Liver (tissue), 9 donors: ENCODE results near the gene IFRD2. TPM values are rescaled to one million over a fixed set of nuclear protein-coding genes. Genes with fewer than 3 reads are reported as not detected.

Source experiments
- DNase-seq: peaks from one replicate; pipeline ENCODE4 v3.0.0-alpha.2; 2017; ENCODE audit warnings: low spot score
- H3K27ac ChIP-seq, 2 donors: one replicate each; pipeline ENCODE4 v1.7.0; 2013; ENCODE audit warnings: inconsistent platforms in 2 of 2, low read length in 2 of 2, control low read depth in 1 of 2, low read depth in 1 of 2, mild to moderate bottlenecking in 1 of 2
- H3K27me3 ChIP-seq, 4 donors: one replicate each; pipeline versions ENCODE4 v1.6.1 to v1.7.0; 2013; ENCODE audit warnings: low read length in 3 of 4, inconsistent platforms in 1 of 4, mild to moderate bottlenecking in 1 of 4, moderate library complexity in 1 of 4; ENCODE audit not compliant: control insufficient read depth in 4 of 4, insufficient read depth in 4 of 4
- H3K36me3 ChIP-seq, 4 donors: one replicate each; pipeline versions ENCODE4 v1.6.1 to v1.7.0; 2013; ENCODE audit warnings: low read length in 3 of 4, mild to moderate bottlenecking in 3 of 4, low read depth in 1 of 4, moderate library complexity in 1 of 4; ENCODE audit not compliant: control insufficient read depth in 4 of 4, insufficient read depth in 3 of 4
- H3K4me1 ChIP-seq, 4 donors: one replicate each; pipeline versions ENCODE4 v1.6.1 to v1.7.0; 2013; ENCODE audit warnings: low read length in 3 of 4, mild to moderate bottlenecking in 3 of 4, moderate library complexity in 1 of 4; ENCODE audit not compliant: control insufficient read depth in 4 of 4, insufficient read depth in 4 of 4
- H3K4me3 ChIP-seq, 3 donors: one replicate each; pipeline versions ENCODE4 v1.6.1 to v1.7.0; 2013; ENCODE audit warnings: low read length in 3 of 3, control low read depth in 1 of 3, low read depth in 1 of 3, mild to moderate bottlenecking in 1 of 3
- H3K9ac ChIP-seq, 2 donors: one replicate each; pipeline ENCODE4 v1.7.0; 2013; ENCODE audit warnings: low read length in 2 of 2, mild to moderate bottlenecking in 2 of 2, moderate library complexity in 2 of 2, control low read depth in 1 of 2, low read depth in 1 of 2
- H3K9me3 ChIP-seq, 4 donors: one replicate each; pipeline versions ENCODE4 v1.6.1 to v1.7.0; 2013; ENCODE audit warnings: low read length in 3 of 4; ENCODE audit not compliant: control insufficient read depth in 4 of 4
- ATF3 ChIP-seq: IDR thresholded peaks from 2 replicates; pipeline ENCODE4 v1.6.1; 2016; ENCODE audit warnings: antibody characterized with exemption
- CTCF ChIP-seq: fragments of 150-350 bp; IDR thresholded peaks from 2 replicates; pipeline ENCODE4 v1.5.1; 2017; ENCODE audit warnings: improper control_type of control experiment, low read depth, low read length; ENCODE audit not compliant: missing input control
- EGR1 ChIP-seq, 2 donors: IDR thresholded peaks; 2 replicates each; pipeline ENCODE4 v1.6.1; 2016 to 2018; ENCODE audit warnings: antibody characterized with exemption in 2 of 2, low read depth in 2 of 2
- FOXA1 ChIP-seq: IDR thresholded peaks from 2 replicates; pipeline ENCODE4 v1.6.1; 2016; ENCODE audit warnings: antibody characterized with exemption
- FOXA2 ChIP-seq: IDR thresholded peaks from 2 replicates; pipeline ENCODE4 v1.6.1; 2016; ENCODE audit warnings: antibody characterized with exemption
- GABPA ChIP-seq, 2 donors: IDR thresholded peaks in 1 of 2; conservative IDR thresholded peaks in 1 of 2; 2 replicates each; pipeline ENCODE4 v1.6.1; 2016; ENCODE audit warnings: antibody characterized with exemption in 2 of 2, mild to moderate bottlenecking in 1 of 2, moderate library complexity in 1 of 2
- HNF4A ChIP-seq, 2 donors: conservative IDR thresholded peaks; 2 replicates each; pipeline ENCODE4 v1.6.1; 2016; ENCODE audit warnings: antibody characterized with exemption in 2 of 2, mild to moderate bottlenecking in 2 of 2
- HNF4G ChIP-seq: IDR thresholded peaks from 2 replicates; pipeline ENCODE4 v1.6.1; 2016; ENCODE audit warnings: antibody characterized with exemption
- JUND ChIP-seq, 2 donors: IDR thresholded peaks; 2 replicates each; pipeline ENCODE4 v1.6.1; 2016; ENCODE audit warnings: antibody characterized with exemption in 2 of 2
- MAX ChIP-seq: IDR thresholded peaks from 2 replicates; pipeline ENCODE4 v1.6.1; 2016; ENCODE audit warnings: antibody characterized with exemption
- NR2F2 ChIP-seq: IDR thresholded peaks from 2 replicates; pipeline ENCODE4 v1.6.1; 2016; ENCODE audit warnings: antibody characterized with exemption
- RAD21 ChIP-seq, 2 donors: IDR thresholded peaks; 2 replicates each; pipeline ENCODE4 v1.6.1; 2016; ENCODE audit warnings: antibody characterized with exemption in 2 of 2, mild to moderate bottlenecking in 2 of 2
- REST ChIP-seq: IDR thresholded peaks from 2 replicates; pipeline ENCODE4 v1.6.1; 2016; ENCODE audit warnings: antibody characterized with exemption, mild to moderate bottlenecking
- RXRA ChIP-seq, 2 donors: IDR thresholded peaks; 2 replicates each; pipeline ENCODE4 v1.6.1; 2017 to 2018; ENCODE audit warnings: antibody characterized with exemption in 2 of 2, mild to moderate bottlenecking in 1 of 2
- SP1 ChIP-seq: IDR thresholded peaks from 2 replicates; pipeline ENCODE4 v1.6.1; 2018; ENCODE audit warnings: antibody characterized with exemption, mild to moderate bottlenecking
- TAF1 ChIP-seq: conservative IDR thresholded peaks from 2 replicates; pipeline ENCODE4 v1.6.1; 2016; ENCODE audit warnings: antibody characterized with exemption, mild to moderate bottlenecking
- YY1 ChIP-seq: IDR thresholded peaks from 2 replicates; pipeline ENCODE4 v1.6.1; 2016; ENCODE audit warnings: antibody characterized with exemption, mild to moderate bottlenecking
- ZBTB33 ChIP-seq: IDR thresholded peaks from 2 replicates; pipeline ENCODE4 v1.6.1; 2016; ENCODE audit warnings: antibody characterized with exemption
- WGBS: extraction: QIAGEN DNeasy Blood & Tissue Kit; methylation state at CpG from one replicate; pipeline ENCODE4 v1.1.7; 2013; 5-methylcytosine and 5-hydroxymethylcytosine counted together
- polyA plus RNA-seq, 2 donors: library from polyadenylated mRNA; stranded (reverse) in 1 of 2; unstranded in 1 of 2; fragments of 200-250 nt in 1 of 2; fragments of >200 nt in 1 of 2; fragmentation: Nextera tagmentation in 1 of 2; extraction: Ambion mirVana in 1 of 2; gene quantifications; one replicate each; pipeline versions ENCODE4 v1.2.1 to v1.2.3, GENCODE V29; 2013 to 2015
- total RNA-seq, 2 donors: library from RNA; depleted of rRNA; stranded (reverse); fragments of >200 nt; gene quantifications; one replicate each; pipeline ENCODE4 v1.2.3, GENCODE V29; 2014
- donor health status: healthy.
- donor health status: healthy.
- donor health status: healthy.
- donor health status: healthy.
- donor health status: healthy.

The IFRD2 gene
- total and polyA plus RNA-seq, 4 donors: 55.7 to 91.2 (median 63.2) TPM

- DNase-seq: peak; percentile 35
- peaks cover 12 to 49% (median 31%) of the 10 kb centered on the region in 4 donors for H3K4me1 ChIP-seq
- no peaks in the 10 kb centered on the region for H3K27me3 ChIP-seq
These were observed 7.9 kb upstream of the IFRD2 start for GRCh38 chr3:50299929-50300680.

GRCh38 chr3:50299638-50299928 is 7.4 kb upstream of the IFRD2 start:
- H3K9ac ChIP-seq: peak overlapping the region; percentile 24 to 85
- H3K4me3 ChIP-seq: peak overlapping the region in 2 of 3 donors; percentile 1 to 10
- peak overlapping the region; percentile 84 to 95 for H3K27ac ChIP-seq
- no peak for DNase-seq
- H3K9me3 ChIP-seq: no peaks in the 10 kb centered on the region
- no peaks in the 10 kb centered on the region for H3K27me3 ChIP-seq
- H3K4me1 ChIP-seq: peaks cover 12 to 49% (median 31%) of the 10 kb centered on the region in 4 donors
- WGBS: 1% methylated on average over 12 of the region's 12 CpGs
- TF ChIP-seq RAD21 (IDR thresholded peaks at IDR 0.05): peak in 1 of 2 donors; percentile 51
- TF ChIP-seq ATF3: peak; percentile 5
- no peak for TF ChIP-seq TAF1
- TF ChIP-seq SP1: peak; percentile 94
- TF ChIP-seq MAX: peak; percentile 89
- peak; percentile 95 for TF ChIP-seq FOXA2
- peak in 1 of 2 donors; percentile 12 for TF ChIP-seq EGR1 (IDR thresholded peaks at IDR 0.05; ENCODE audit: low read depth in 2 of 2)
- peak; percentile 82 to 84 for TF ChIP-seq HNF4A (conservative IDR thresholded peaks at IDR 0.05)
- peak; percentile 85 for TF ChIP-seq REST
- TF ChIP-seq ZBTB33: peak; percentile 88
- peak in 1 of 2 donors; percentile 82 for TF ChIP-seq GABPA (IDR thresholded peaks at IDR 0.05 in 1 of 2, conservative IDR thresholded peaks at IDR 0.05 in 1 of 2)
- peak; percentile 89 for TF ChIP-seq FOXA1
- peak; percentile 79 to 90 for TF ChIP-seq JUND (IDR thresholded peaks at IDR 0.05)
- peak; percentile 74 for TF ChIP-seq NR2F2
- TF ChIP-seq RXRA (IDR thresholded peaks at IDR 0.05): peak; percentile 38 to 71
- TF ChIP-seq HNF4G: peak; percentile 60
- no peak for TF ChIP-seq CTCF
- TF ChIP-seq YY1: peak; percentile 61
- H3K36me3 ChIP-seq: peaks cover 0 to 3% (median 0%) of the 10 kb centered on the region in 4 donors

More at GRCh38 chr3:50299929-50300680, 7.9 kb upstream of the IFRD2 start:
- TF ChIP-seq HNF4G (no peak), ZBTB33 (peak; percentile 28), MAX (peak; percentile 53)
- Histone ChIP-seq H3K4me3 (peak overlapping the region in 2 of 3 donors; percentile 1 to 10), H3K9me3 (no peaks in the 10 kb centered on the region), H3K36me3 (peaks cover 0 to 3% (median 0%) of the 10 kb centered on the region in 4 donors), H3K9ac (peak overlapping the region; percentile 24 to 85), H3K27ac (peak overlapping the region; percentile 84 to 95)
- 40% methylated on average over 12 of the region's 12 CpGs for WGBS
